Measurements from ENCODE around the gene CFC1B. TPM values are rescaled to one million over a fixed set of nuclear protein-coding genes. Genes with fewer than 3 reads are reported as not detected.

Gene CFC1B
- total RNA-seq, 1 donor from 2014 or later = not detected

Other genes with a start within 250 kb of the CFC1B start
- gene IMP4, start 178.3 kb upstream of the CFC1B start, total RNA-seq = 55.9 TPM
- gene PTPN18, start 165.2 kb upstream of the CFC1B start, total RNA-seq = 74.1 TPM
- 0.24 TPM for gene POTEI, start 11.9 kb upstream of the CFC1B start, total RNA-seq
- gene CFC1, start 78.4 kb downstream of the CFC1B start, total RNA-seq = not detected
- not detected for gene POTEJ, start 90.2 kb downstream of the CFC1B start, total RNA-seq
- gene GPR148, start 207.8 kb downstream of the CFC1B start, total RNA-seq = not detected
- not detected for gene AMER3, start 234.3 kb downstream of the CFC1B start, total RNA-seq

Data from lower lobe of right lung (tissue), 1 donor.